MM.1S (cell line): Measurements from ENCODE around the gene LRTM2.
A peak's percentile ranks its signal among the peaks of the same experiment; 100 is the strongest.

Experiments
- DNase-seq: peaks from one replicate; pipeline ENCODE4 v3.0.0-alpha.2; 2015
- H2AFZ ChIP-seq: fragments of 300-600 bp; sonication (generic); 2 replicates; pipeline ENCODE4 v1.6.0; 2016; ENCODE audit warnings: antibody characterized with exemption, low read length
- H3F3A ChIP-seq: fragments of 300-600 bp; sonication (generic); 2 replicates; pipeline ENCODE4 v1.6.1; 2016; ENCODE audit warnings: mild to moderate bottlenecking, antibody characterized with exemption, low read length, moderate library complexity, mixed read lengths; ENCODE audit not compliant: insufficient read depth
- H3K27ac ChIP-seq: fragments of 300-600 bp; sonication (generic); 2 replicates; pipeline ENCODE4 v1.5.1; 2016; ENCODE audit warnings: mild to moderate bottlenecking, low read length
- H3K27me3 ChIP-seq: fragments of 300-600 bp; sonication (generic); replicated peaks from 2 replicates; pipeline ENCODE4 v1.6.0; 2016; ENCODE audit warnings: low read length; ENCODE audit not compliant: insufficient read depth
- H3K36me3 ChIP-seq: fragments of 300-600 bp; sonication (generic); replicated peaks from 2 replicates; pipeline ENCODE4 v1.6.1; 2016; ENCODE audit warnings: mild to moderate bottlenecking, low read length, mixed read lengths; ENCODE audit not compliant: insufficient read depth
- H3K4me1 ChIP-seq: fragments of 300-600 bp; sonication (generic); 2 replicates; pipeline ENCODE4 v1.6.1; 2016; ENCODE audit warnings: low read length, mixed read lengths
- H3K4me2 ChIP-seq: fragments of 300-600 bp; sonication (generic); 2 replicates; pipeline ENCODE4 v1.6.0; 2016; ENCODE audit warnings: low read depth, low read length
- H3K4me3 ChIP-seq: fragments of 300-600 bp; sonication (generic); 2 replicates; pipeline ENCODE4 v1.5.1; 2016; ENCODE audit warnings: low read length, mixed read lengths
- H3K79me2 ChIP-seq: fragments of 300-600 bp; sonication (generic); 2 replicates; pipeline ENCODE4 v1.6.1; 2016; ENCODE audit warnings: mixed run types, low read length, mixed read lengths
- H3K9ac ChIP-seq: fragments of 300-600 bp; sonication (generic); 2 replicates; pipeline ENCODE4 v1.6.1; 2016; ENCODE audit warnings: low read length, mixed read lengths
- H3K9me2 ChIP-seq: fragments of 300-600 bp; sonication (generic); replicated peaks from 2 replicates; pipeline ENCODE4 v1.6.1; 2016; ENCODE audit warnings: mild to moderate bottlenecking, low read length, mixed read lengths; ENCODE audit not compliant: insufficient read depth
- H3K9me3 ChIP-seq: fragments of 300-600 bp; sonication (generic); replicated peaks from 2 replicates; pipeline ENCODE4 v1.6.1; 2016; ENCODE audit warnings: mild to moderate bottlenecking, low read length, mixed read lengths; ENCODE audit not compliant: insufficient read depth
- H4K20me1 ChIP-seq: fragments of 300-600 bp; sonication (generic); 2 replicates; pipeline ENCODE4 v1.6.1; 2016; ENCODE audit warnings: mild to moderate bottlenecking, low read length, moderate library complexity, mixed read lengths; ENCODE audit not compliant: insufficient read depth
- CTCF ChIP-seq: fragments of 300-600 bp; sonication (generic); IDR thresholded peaks from 2 replicates; pipeline ENCODE4 v1.5.1; 2016; ENCODE audit warnings: antibody characterized with exemption, low read length, mixed read lengths
- EZH2 ChIP-seq: fragments of 300-600 bp; sonication (generic); optimal IDR thresholded peaks from 2 replicates; pipeline ENCODE3; 2017; ENCODE audit warnings: low read depth, mild to moderate bottlenecking, antibody characterized with exemption, low read length, mixed read lengths
- EZH2phosphoT487 ChIP-seq: fragments of 300-600 bp; sonication (generic); IDR thresholded peaks from 2 replicates; pipeline ENCODE4 v1.6.1; 2018; ENCODE audit warnings: antibody characterized with exemption, low read length

LRTM2 gene

GRCh38 chr12:1838994-1839365, 18.6 kb downstream of the LRTM2 start:
- no peak for DNase-seq
- H3K4me3 ChIP-seq, result no peak overlapping the region
- no peaks in the 10 kb centered on the region for H3K9me2 ChIP-seq
- no peaks in the 10 kb centered on the region for H3F3A ChIP-seq
- H3K79me2 ChIP-seq, result no peaks in the 10 kb centered on the region
- no peak overlapping the region for H3K27ac ChIP-seq
- no peak for TF ChIP-seq EZH2
- H3K9me3 ChIP-seq, result no peaks in the 10 kb centered on the region
- H3K9ac ChIP-seq, result no peak overlapping the region
- H3K36me3 ChIP-seq, result no peaks in the 10 kb centered on the region
- H2AFZ ChIP-seq, result no peak overlapping the region
- no peaks in the 10 kb centered on the region for H4K20me1 ChIP-seq
- H3K4me2 ChIP-seq, result peak overlapping the region; percentile 28; the same call in 1 of the 2 replicates
- H3K27me3 ChIP-seq, result peaks cover 94% of the 10 kb centered on the region
- no peaks in the 10 kb centered on the region for H3K4me1 ChIP-seq

GRCh38 chr12:1839464-1839863, 19.1 kb downstream of the LRTM2 start:
- Histone ChIP-seq H3K9ac (no peak overlapping the region), H3K9me2 (no peaks in the 10 kb centered on the region), H3F3A (no peaks in the 10 kb centered on the region), H3K79me2 (no peaks in the 10 kb centered on the region), H3K4me1 (no peaks in the 10 kb centered on the region), H3K36me3 (no peaks in the 10 kb centered on the region), H3K9me3 (no peaks in the 10 kb centered on the region), H3K27me3 (peaks cover 94% of the 10 kb centered on the region), H4K20me1 (no peaks in the 10 kb centered on the region), H3K4me3 (no peak overlapping the region), H2AFZ (no peak overlapping the region), H3K27ac (no peak overlapping the region), H3K4me2 (peak overlapping the region; percentile 28; the same call in 1 of the 2 replicates)
- TF ChIP-seq EZH2phosphoT487 (no peak), EZH2 (no peak), CTCF (no peak)
- no peak for DNase-seq

GRCh38 chr12:1839956-1840951, 19.9 kb downstream of the LRTM2 start:
- Histone ChIP-seq H3K9me2 (no peaks in the 10 kb centered on the region), H3K4me3 (no peak overlapping the region), H3K9ac (no peak overlapping the region), H3K27me3 (peaks cover 92% of the 10 kb centered on the region), H3F3A (no peaks in the 10 kb centered on the region), H3K27ac (no peak overlapping the region), H3K4me2 (no peak overlapping the region), H2AFZ (no peak overlapping the region), H3K79me2 (no peaks in the 10 kb centered on the region), H3K36me3 (no peaks in the 10 kb centered on the region), H3K9me3 (no peaks in the 10 kb centered on the region), H3K4me1 (no peaks in the 10 kb centered on the region), H4K20me1 (no peaks in the 10 kb centered on the region)
- TF ChIP-seq EZH2phosphoT487, result no peak
- TF ChIP-seq EZH2, result no peak
- TF ChIP-seq CTCF, result no peak
- DNase-seq, result no peak

- Histone ChIP-seq H3K9me2 (no peaks in the 10 kb centered on the region), H3K9ac (no peak overlapping the region), H3K4me1 (no peaks in the 10 kb centered on the region), H3K27ac (no peak overlapping the region), H3K4me2 (no peak overlapping the region), H3K4me3 (no peak overlapping the region), H3K27me3 (peaks cover 91% of the 10 kb centered on the region), H3K79me2 (no peaks in the 10 kb centered on the region), H3K36me3 (no peaks in the 10 kb centered on the region), H2AFZ (no peak overlapping the region), H3K9me3 (no peaks in the 10 kb centered on the region), H3F3A (no peaks in the 10 kb centered on the region), H4K20me1 (no peaks in the 10 kb centered on the region)
- TF ChIP-seq CTCF (no peak), EZH2 (no peak), EZH2phosphoT487 (no peak)
- no peak for DNase-seq
Measured at GRCh38 chr12:1840981-1841425, 20.6 kb downstream of the LRTM2 start.
